Measurements from ENCODE around the gene PACSIN2.
"Not testable (repeated sequence)": the region's sequence is repeated elsewhere in the genome, so short reads cannot be mapped to it uniquely, and the experiment has no call there.

PACSIN2 gene

GRCh38 chr22:43031617-43032016, 16.7 kb upstream of the PACSIN2 start:
- H3K9me3 ChIP-seq (ENCODE audit: control insufficient read depth, insufficient read depth, low read length), result peaks cover 4% of the 10 kb centered on the region
- H3K36me3 ChIP-seq (ENCODE audit: control insufficient read depth, insufficient read depth, low read length), result no peaks in the 10 kb centered on the region
- H3K9ac ChIP-seq (ENCODE audit: low read depth, low read length), result no peak overlapping the region
- H3K4me1 ChIP-seq (ENCODE audit: control insufficient read depth, insufficient read depth, low read length), result no peaks in the 10 kb centered on the region
- no peak overlapping the region for H3K4me3 ChIP-seq (ENCODE audit: low read depth, low read length)
- no peaks in the 10 kb centered on the region for H3K27me3 ChIP-seq (ENCODE audit: control insufficient read depth, insufficient read depth, low read length)

- peaks cover under 1% of the 10 kb centered on the region for H3K4me1 ChIP-seq (ENCODE audit: control insufficient read depth, insufficient read depth, low read length)
- no peaks in the 10 kb centered on the region for H3K36me3 ChIP-seq (ENCODE audit: control insufficient read depth, insufficient read depth, low read length)
- H3K9ac ChIP-seq (ENCODE audit: low read depth, low read length), result no peak overlapping the region
- H3K4me3 ChIP-seq (ENCODE audit: low read depth, low read length), result no peak overlapping the region
- H3K27me3 ChIP-seq (ENCODE audit: control insufficient read depth, insufficient read depth, low read length), result no peaks in the 10 kb centered on the region
- no peaks in the 10 kb centered on the region for H3K9me3 ChIP-seq (ENCODE audit: control insufficient read depth, insufficient read depth, low read length)
These were observed 3.7 kb upstream of the PACSIN2 start for GRCh38 chr22:43018615-43019014.

- no peak overlapping the region for H3K4me3 ChIP-seq (ENCODE audit: low read depth, low read length)
- no peaks in the 10 kb centered on the region for H3K36me3 ChIP-seq (ENCODE audit: control insufficient read depth, insufficient read depth, low read length)
- H3K9me3 ChIP-seq (ENCODE audit: control insufficient read depth, insufficient read depth, low read length), result no peaks in the 10 kb centered on the region
- H3K4me1 ChIP-seq (ENCODE audit: control insufficient read depth, insufficient read depth, low read length), result peaks cover 6% of the 10 kb centered on the region
- no peak overlapping the region for H3K9ac ChIP-seq (ENCODE audit: low read depth, low read length)
- no peaks in the 10 kb centered on the region for H3K27me3 ChIP-seq (ENCODE audit: control insufficient read depth, insufficient read depth, low read length)
These were observed 2.8 kb upstream of the PACSIN2 start for GRCh38 chr22:43017525-43018460.

GRCh38 chr22:43016150-43016549, 1.2 kb upstream of the PACSIN2 start:
- Histone ChIP-seq H3K4me3 (ENCODE audit: low read depth, low read length) (peak overlapping the region; percentile 52), H3K4me1 (ENCODE audit: control insufficient read depth, insufficient read depth, low read length) (peaks cover 10% of the 10 kb centered on the region)
- H3K9ac ChIP-seq (ENCODE audit: low read depth, low read length); H3K36me3 ChIP-seq (ENCODE audit: control insufficient read depth, insufficient read depth, low read length); H3K27me3 ChIP-seq (ENCODE audit: control insufficient read depth, insufficient read depth, low read length); H3K9me3 ChIP-seq (ENCODE audit: control insufficient read depth, insufficient read depth, low read length): not testable (repeated sequence)

GRCh38 chr22:43015677-43016042, 711 bp upstream of the PACSIN2 start:
- no peaks in the 10 kb centered on the region for H3K36me3 ChIP-seq (ENCODE audit: control insufficient read depth, insufficient read depth, low read length)
- H3K4me1 ChIP-seq (ENCODE audit: control insufficient read depth, insufficient read depth, low read length), result peaks cover 13% of the 10 kb centered on the region
- H3K9ac ChIP-seq (ENCODE audit: low read depth, low read length), result peak overlapping the region; percentile 61
- H3K27me3 ChIP-seq (ENCODE audit: control insufficient read depth, insufficient read depth, low read length), result no peaks in the 10 kb centered on the region
- peak overlapping the region; percentile 52 for H3K4me3 ChIP-seq (ENCODE audit: low read depth, low read length)
- H3K9me3 ChIP-seq (ENCODE audit: control insufficient read depth, insufficient read depth, low read length), result no peaks in the 10 kb centered on the region

- H3K4me3 ChIP-seq (ENCODE audit: low read depth, low read length), result peak overlapping the region; percentile 85
- H3K9ac ChIP-seq (ENCODE audit: low read depth, low read length), result peak overlapping the region; percentile 77
- H3K27me3 ChIP-seq (ENCODE audit: control insufficient read depth, insufficient read depth, low read length), result no peaks in the 10 kb centered on the region
- no peaks in the 10 kb centered on the region for H3K36me3 ChIP-seq (ENCODE audit: control insufficient read depth, insufficient read depth, low read length)
- H3K4me1 ChIP-seq (ENCODE audit: control insufficient read depth, insufficient read depth, low read length), result peaks cover 13% of the 10 kb centered on the region
- H3K9me3 ChIP-seq (ENCODE audit: control insufficient read depth, insufficient read depth, low read length), result no peaks in the 10 kb centered on the region
These were observed 557 bp downstream of the PACSIN2 start for GRCh38 chr22:43014316-43014868.

- Histone ChIP-seq H3K9me3 (ENCODE audit: control insufficient read depth, insufficient read depth, low read length) (no peaks in the 10 kb centered on the region), H3K9ac (ENCODE audit: low read depth, low read length) (peak overlapping the region; percentile 77), H3K4me3 (ENCODE audit: low read depth, low read length) (peak overlapping the region; percentile 85), H3K36me3 (ENCODE audit: control insufficient read depth, insufficient read depth, low read length) (no peaks in the 10 kb centered on the region), H3K27me3 (ENCODE audit: control insufficient read depth, insufficient read depth, low read length) (no peaks in the 10 kb centered on the region), H3K4me1 (ENCODE audit: control insufficient read depth, insufficient read depth, low read length) (peaks cover 13% of the 10 kb centered on the region)
These were observed 1.3 kb downstream of the PACSIN2 start for GRCh38 chr22:43013355-43014315.

- Histone ChIP-seq H3K27me3 (ENCODE audit: control insufficient read depth, insufficient read depth, low read length) (no peaks in the 10 kb centered on the region), H3K4me3 (ENCODE audit: low read depth, low read length) (no peak overlapping the region), H3K9me3 (ENCODE audit: control insufficient read depth, insufficient read depth, low read length) (no peaks in the 10 kb centered on the region), H3K9ac (ENCODE audit: low read depth, low read length) (no peak overlapping the region), H3K4me1 (ENCODE audit: control insufficient read depth, insufficient read depth, low read length) (peaks cover 17% of the 10 kb centered on the region), H3K36me3 (ENCODE audit: control insufficient read depth, insufficient read depth, low read length) (no peaks in the 10 kb centered on the region)
These were observed 2.6 kb downstream of the PACSIN2 start for GRCh38 chr22:43012390-43012789.

- Histone ChIP-seq H3K9me3 (ENCODE audit: control insufficient read depth, insufficient read depth, low read length) (no peaks in the 10 kb centered on the region), H3K27me3 (ENCODE audit: control insufficient read depth, insufficient read depth, low read length) (no peaks in the 10 kb centered on the region), H3K4me3 (ENCODE audit: low read depth, low read length) (no peak overlapping the region), H3K4me1 (ENCODE audit: control insufficient read depth, insufficient read depth, low read length) (peaks cover 25% of the 10 kb centered on the region), H3K9ac (ENCODE audit: low read depth, low read length) (no peak overlapping the region), H3K36me3 (ENCODE audit: control insufficient read depth, insufficient read depth, low read length) (peaks cover 2% of the 10 kb centered on the region)
These were observed 3.9 kb downstream of the PACSIN2 start for GRCh38 chr22:43011079-43011478.

GRCh38 chr22:43009444-43009843, 5.5 kb downstream of the PACSIN2 start:
- Histone ChIP-seq H3K36me3 (ENCODE audit: control insufficient read depth, insufficient read depth, low read length) (peaks cover 2% of the 10 kb centered on the region), H3K9ac (ENCODE audit: low read depth, low read length) (no peak overlapping the region), H3K9me3 (ENCODE audit: control insufficient read depth, insufficient read depth, low read length) (no peaks in the 10 kb centered on the region), H3K4me1 (ENCODE audit: control insufficient read depth, insufficient read depth, low read length) (peaks cover 34% of the 10 kb centered on the region), H3K27me3 (ENCODE audit: control insufficient read depth, insufficient read depth, low read length) (no peaks in the 10 kb centered on the region), H3K4me3 (ENCODE audit: low read depth, low read length) (no peak overlapping the region)

- no peaks in the 10 kb centered on the region for H3K9me3 ChIP-seq (ENCODE audit: control insufficient read depth, insufficient read depth, low read length)
- peaks cover 2% of the 10 kb centered on the region for H3K36me3 ChIP-seq (ENCODE audit: control insufficient read depth, insufficient read depth, low read length)
- H3K9ac ChIP-seq (ENCODE audit: low read depth, low read length), result no peak overlapping the region
- H3K27me3 ChIP-seq (ENCODE audit: control insufficient read depth, insufficient read depth, low read length), result no peaks in the 10 kb centered on the region
- no peak overlapping the region for H3K4me3 ChIP-seq (ENCODE audit: low read depth, low read length)
- H3K4me1 ChIP-seq (ENCODE audit: control insufficient read depth, insufficient read depth, low read length), result peaks cover 39% of the 10 kb centered on the region
These were observed 6.0 kb downstream of the PACSIN2 start for GRCh38 chr22:43008921-43009320.
